Spleen (tissue), 11 donors: Measurements from ENCODE around the gene CYP27C1. TPM values are rescaled to one million over a fixed set of nuclear protein-coding genes. Genes with fewer than 3 reads are reported as not detected.
A peak's percentile ranks its signal among the peaks of the same experiment; 100 is the strongest.

ENCODE experiments used
- DNase-seq: peaks from one replicate; pipeline ENCODE4 v3.0.0-alpha.2; 2020
- H3K27ac ChIP-seq, 8 donors: fragments of 200-600 bp; sonication (generic) in 7 of 8; 1 replicate in 4 of 8; 2 replicates in 4 of 8; pipeline versions ENCODE4 v1.5.0 to v1.8.0; 2016 to 2021; ENCODE audit warnings: inconsistent platforms in 4 of 8, mild to moderate bottlenecking in 4 of 8, moderate library complexity in 1 of 8
- H3K27me3 ChIP-seq, 7 donors: fragments of 200-600 bp; sonication (generic) in 6 of 7; replicated peaks in 1 of 7; 1 replicate in 4 of 7; 2 replicates in 3 of 7; pipeline versions ENCODE4 v1.5.0 to v1.8.0; 2016 to 2021; ENCODE audit warnings: inconsistent platforms in 3 of 7, mild to moderate bottlenecking in 1 of 7
- H3K36me3 ChIP-seq, 6 donors: fragments of 200-600 bp; sonication (generic) in 5 of 6; 1 replicate in 4 of 6; 2 replicates in 2 of 6; pipeline versions ENCODE4 v1.5.0 to v1.8.0; 2016 to 2021; ENCODE audit warnings: inconsistent platforms in 2 of 6
- H3K4me1 ChIP-seq, 6 donors: fragments of 200-600 bp; sonication (generic) in 5 of 6; 1 replicate in 3 of 6; 2 replicates in 3 of 6; pipeline versions ENCODE4 v1.5.0 to v1.8.0; 2016 to 2021; ENCODE audit warnings: inconsistent platforms in 3 of 6
- H3K4me3 ChIP-seq, 8 donors: fragments of 200-600 bp; sonication (generic) in 7 of 8; 1 replicate in 4 of 8; 2 replicates in 4 of 8; pipeline versions ENCODE4 v1.5.0 to v1.8.0; 2016 to 2021; ENCODE audit warnings: inconsistent platforms in 4 of 8, mild to moderate bottlenecking in 4 of 8, moderate library complexity in 2 of 8
- H3K9me3 ChIP-seq, 8 donors: fragments of 200-600 bp; sonication (generic) in 7 of 8; 1 replicate in 4 of 8; 2 replicates in 4 of 8; pipeline versions ENCODE4 v1.5.0 to v1.8.0; 2016 to 2021; ENCODE audit warnings: inconsistent platforms in 4 of 8
- CTCF ChIP-seq, 11 experiments: fragments of 200-600 bp in 7 of 11; fragments of 450-650 bp in 4 of 11; sonication (generic) in 4 of 11; IDR thresholded peaks in 8 of 11; conservative IDR thresholded peaks in 3 of 11; 1 replicate in 7 of 11; 2 replicates in 4 of 11; pipeline versions ENCODE4 v1.4.0 to v1.8.0; 2016 to 2021; ENCODE audit warnings: antibody characterized with exemption in 11 of 11, inconsistent platforms in 4 of 11, mild to moderate bottlenecking in 1 of 11
- POLR2A ChIP-seq, 3 donors: fragments of 450-650 bp; IDR thresholded peaks; one replicate each; pipeline ENCODE4 v1.5.1; 2017; ENCODE audit warnings: antibody characterized with exemption in 3 of 3, mild to moderate bottlenecking in 1 of 3
- POLR2AphosphoS5 ChIP-seq, 3 donors: sonication (generic); formaldehyde crosslinking; IDR thresholded peaks; one replicate each; pipeline ENCODE4 v1.5.1; 2017; ENCODE audit warnings: antibody characterized with exemption in 3 of 3
- WGBS, 5 donors: extraction: QIAGEN DNeasy Blood & Tissue Kit in 3 of 5; methylation state at CpG; one replicate each; pipeline versions ENCODE4 v1.1.5 to v1.1.7; 2013 to 2018; 5-methylcytosine and 5-hydroxymethylcytosine counted together
- intact Hi-C: fragments of 100-400 bp; cut with DNase I; formaldehyde crosslinking; loops from one replicate; pipeline ENCODE4 v1.15.0; 2023; ENCODE audit warnings: low total_unique reads
- polyA plus RNA-seq, 3 donors: library from polyadenylated mRNA; stranded (reverse); fragments of 200-250 nt; gene quantifications; one replicate each; pipeline ENCODE4 v1.2.1, GENCODE V29; 2013
- total RNA-seq, 7 donors: library from RNA; depleted of rRNA in 3 of 7; stranded (reverse); fragments of >200 nt in 3 of 7; fragmentation: NEBNext Ultra II Directional in 4 of 7; extraction: Animal tissue kit (Norgen Biotek cat#: 25700) in 4 of 7; gene quantifications; one replicate each; pipeline versions ENCODE4 v1.1.0 to v1.2.1, GENCODE V29; 2016 to 2021
- donor health status: healthy with polysubstance abuse.
- donor health status: DM: no; HTN: no; CAD: no; lungs with moderate emphysema.
- donor health status: DM: no; HTN: no; CAD: no.
- donor health status: Bipolar disorder and iron deficiency.
- donor health status: healthy.
- donor health status: DM: no; HTN: no; CAD: no.
- donor health status: DM: yes; HTN: yes; CAD: no.

The CYP27C1 gene
- total and polyA plus RNA-seq, 10 donors, result 0.07 to 0.36 (median 0.21) TPM; not detected in 2

DNA sequence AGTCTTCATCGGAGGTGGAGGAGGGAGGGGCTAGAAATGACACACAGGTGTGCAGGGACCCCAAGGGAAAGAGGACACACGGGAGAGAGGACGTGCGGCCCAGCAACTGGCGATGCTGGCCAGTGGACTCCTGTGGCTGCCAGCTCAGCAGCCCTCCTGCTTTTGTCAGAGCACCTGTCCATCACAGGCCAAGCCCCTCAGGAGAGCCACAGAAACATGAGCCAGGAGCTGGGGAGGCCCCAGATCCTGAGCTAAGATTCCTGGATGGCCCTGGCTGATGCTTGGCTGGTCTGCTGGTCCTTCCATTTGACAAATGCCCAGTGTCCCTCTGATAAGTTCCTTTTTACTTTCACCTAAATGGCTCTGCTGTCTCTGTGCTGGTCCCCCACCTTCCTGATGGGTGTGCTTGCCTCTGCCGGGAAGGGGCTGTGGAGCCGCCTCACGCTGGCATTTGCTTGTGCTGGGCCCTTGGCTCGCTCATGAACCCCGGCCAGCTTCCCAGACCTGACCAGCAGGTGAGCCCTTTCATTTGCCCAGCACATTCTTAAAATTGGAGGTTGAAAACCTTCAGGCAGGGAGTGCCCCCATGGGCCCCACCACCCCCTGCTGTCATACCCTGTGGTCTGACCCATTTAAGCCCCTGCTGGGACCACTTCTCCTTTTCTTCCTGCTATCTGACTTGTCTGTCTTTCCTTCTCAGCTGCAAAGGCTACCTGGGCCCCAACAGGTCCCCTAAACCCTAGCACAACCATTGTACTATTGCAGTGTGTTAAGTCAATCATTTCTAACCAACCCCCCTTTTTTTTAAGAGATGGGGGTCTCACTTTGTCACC lies 37.3 kb downstream of the CYP27C1 start:
- H3K27me3 ChIP-seq, result peaks cover 0 to 26% (median 0%) of the 10 kb centered on the region in 7 donors
- no peak overlapping the region for H3K4me3 ChIP-seq
- peak; percentile 58 for DNase-seq
- no peak for TF ChIP-seq POLR2AphosphoS5 (IDR thresholded peaks at IDR 0.05)
- no peak for TF ChIP-seq CTCF (IDR thresholded peaks at IDR 0.05 in 8 of 11, conservative IDR thresholded peaks at IDR 0.05 in 3 of 11)
- no peak for TF ChIP-seq POLR2A (IDR thresholded peaks at IDR 0.05)
- no peaks in the 10 kb centered on the region for H3K36me3 ChIP-seq
- peaks cover 0 to 6% (median 2%) of the 10 kb centered on the region in 6 donors for H3K4me1 ChIP-seq
- WGBS, 5 donors, result 81 to 93% (median 84%) methylated on average over 10 of the region's 10 CpGs
- intact Hi-C loops, result no loop called here
- no peak overlapping the region for H3K27ac ChIP-seq
- peaks cover 0 to 16% (median 7%) of the 10 kb centered on the region in 8 donors for H3K9me3 ChIP-seq

DNA sequence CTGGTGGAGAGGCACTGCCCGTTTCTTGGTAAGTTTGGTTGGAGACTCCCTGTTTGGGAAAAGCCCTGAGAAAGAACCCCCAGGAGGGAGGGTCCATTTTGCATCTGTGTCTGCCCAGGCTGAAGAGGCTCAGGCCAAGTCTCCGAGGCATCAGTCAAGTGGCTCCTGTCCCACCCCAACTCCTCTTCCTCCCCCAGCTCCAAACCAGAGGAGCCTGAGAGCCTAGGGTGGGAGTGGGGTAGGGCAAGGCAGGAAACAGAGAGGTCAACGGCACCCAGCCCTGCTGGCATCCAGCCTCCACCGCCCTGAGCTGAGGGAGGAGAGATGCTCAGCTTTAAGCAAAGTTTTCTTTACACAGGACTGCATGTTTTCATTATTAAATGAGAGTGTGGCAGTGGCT lies 38.2 kb downstream of the CYP27C1 start:
- Histone ChIP-seq H3K27me3 (peaks cover 0 to 16% (median 0%) of the 10 kb centered on the region in 7 donors), H3K36me3 (no peaks in the 10 kb centered on the region), H3K4me3 (no peak overlapping the region), H3K9me3 (peaks cover 0 to 16% (median 7%) of the 10 kb centered on the region in 8 donors), H3K4me1 (peaks cover 0 to 7% (median 3%) of the 10 kb centered on the region in 6 donors), H3K27ac (no peak overlapping the region)
- intact Hi-C loops, result no loop called here
- no peak for TF ChIP-seq CTCF (IDR thresholded peaks at IDR 0.05 in 8 of 11, conservative IDR thresholded peaks at IDR 0.05 in 3 of 11)
- no peak for TF ChIP-seq POLR2AphosphoS5 (IDR thresholded peaks at IDR 0.05)
- TF ChIP-seq POLR2A (IDR thresholded peaks at IDR 0.05), result no peak
- WGBS, 5 donors, result 60 to 73% (median 65%) methylated on average over 3 to 4 of the region's 4 CpGs
- peak; percentile 54 for DNase-seq

- 61 to 81% (median 67%) methylated on average over 3 of the region's 3 CpGs for WGBS, 5 donors
- Histone ChIP-seq H3K27me3 (peaks cover 0 to 2% (median 0%) of the 10 kb centered on the region in 7 donors), H3K27ac (no peak overlapping the region), H3K36me3 (no peaks in the 10 kb centered on the region), H3K9me3 (peaks cover 0 to 16% (median 7%) of the 10 kb centered on the region in 8 donors), H3K4me3 (no peak overlapping the region), H3K4me1 (peaks cover 0 to 3% (median 0%) of the 10 kb centered on the region in 6 donors)
- intact Hi-C loops, result no loop called here
- TF ChIP-seq CTCF (IDR thresholded peaks at IDR 0.05 in 8 of 11, conservative IDR thresholded peaks at IDR 0.05 in 3 of 11) (no peak), POLR2A (IDR thresholded peaks at IDR 0.05) (no peak), POLR2AphosphoS5 (IDR thresholded peaks at IDR 0.05) (no peak)
- peak; percentile 6 for DNase-seq
Measured at GRCh38 chr2:127179766-127180165, 40.3 kb downstream of the CYP27C1 start.

GRCh38 chr2:127177617-127178263 lies 42.4 kb downstream of the CYP27C1 start:
- Histone ChIP-seq H3K4me3 (no peak overlapping the region), H3K9me3 (peaks cover 0 to 16% (median 7%) of the 10 kb centered on the region in 8 donors), H3K27ac (no peak overlapping the region), H3K36me3 (no peaks in the 10 kb centered on the region), H3K4me1 (peaks cover 0 to 3% (median 0%) of the 10 kb centered on the region in 6 donors), H3K27me3 (no peaks in the 10 kb centered on the region)
- intact Hi-C loops, result no loop called here
- WGBS, 5 donors, result 90 to 96% (median 95%) methylated on average over 15 of the region's 15 CpGs
- peak; percentile 29 for DNase-seq
- TF ChIP-seq POLR2AphosphoS5 (IDR thresholded peaks at IDR 0.05) (no peak), CTCF (IDR thresholded peaks at IDR 0.05 in 8 of 11, conservative IDR thresholded peaks at IDR 0.05 in 3 of 11) (no peak), POLR2A (IDR thresholded peaks at IDR 0.05) (no peak)
